HG03558 (cell line): Measurements from ENCODE around the gene RCAN3.
"Not testable (repeated sequence)": the region's sequence is repeated elsewhere in the genome, so short reads cannot be mapped to it uniquely, and the experiment has no call there.

ENCODE experiments used
- ATAC-seq: cut with Tn5 transposase; IDR thresholded peaks from one replicate; pipeline ENCODE4 v1.9.1; 2021; ENCODE audit warnings: moderate number of reproducible peaks; ENCODE audit not compliant: unreplicated experiment; ENCODE audit errors: extremely low read depth

RCAN3 gene

DNA sequence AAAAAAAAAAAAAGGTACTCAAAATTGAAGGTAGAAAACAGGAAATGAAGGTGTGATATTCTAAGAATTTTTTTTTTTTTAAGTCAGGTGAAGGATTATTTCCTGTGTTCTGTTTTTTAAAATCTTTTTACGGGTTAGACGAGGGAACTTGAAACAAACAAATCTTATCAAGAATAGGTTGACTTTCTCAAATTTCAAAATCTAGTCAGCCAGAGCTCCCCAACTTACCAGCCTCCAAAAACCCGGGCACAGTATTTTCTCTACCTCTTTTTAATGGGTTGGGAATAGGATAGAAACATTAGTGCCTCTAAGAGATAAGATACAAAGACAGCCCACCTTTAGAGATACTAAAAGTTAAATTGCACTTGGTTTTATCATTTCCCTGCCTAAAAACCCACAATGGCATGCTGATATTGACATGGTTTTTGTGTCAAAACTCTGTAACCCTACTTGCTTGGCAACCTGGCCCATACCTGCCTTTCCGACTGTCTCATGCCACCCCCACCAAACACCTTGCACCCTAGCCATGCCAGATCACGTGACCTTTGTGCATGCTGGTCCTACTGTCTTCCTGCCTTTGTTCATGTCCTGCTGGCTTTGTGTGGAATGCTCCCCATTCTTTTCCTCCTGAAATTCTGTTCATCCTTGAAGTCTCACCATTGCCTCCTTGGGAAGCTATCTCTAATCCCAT is 4.2 kb downstream of the RCAN3 start:
- ATAC-seq: no peak

DNA sequence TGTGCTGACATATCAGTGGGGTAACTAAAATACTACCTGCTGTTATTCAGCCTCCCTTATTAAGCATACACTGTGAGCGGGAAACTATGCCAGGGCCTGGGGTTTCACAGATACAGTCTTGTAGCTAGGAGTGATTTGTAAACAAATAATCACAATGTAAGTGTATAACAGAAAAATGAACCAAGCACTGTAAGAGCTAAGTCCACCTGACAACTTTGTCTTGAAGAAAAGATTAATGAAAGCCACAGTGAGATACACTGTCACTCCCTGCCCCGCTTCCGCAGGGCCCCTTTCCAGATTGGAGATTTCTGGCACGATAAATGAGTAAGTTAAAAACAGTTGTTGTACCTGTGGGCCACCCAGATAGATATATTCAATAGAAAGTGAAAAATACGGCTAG is 4.8 kb downstream of the RCAN3 start:
- no peak for ATAC-seq

DNA sequence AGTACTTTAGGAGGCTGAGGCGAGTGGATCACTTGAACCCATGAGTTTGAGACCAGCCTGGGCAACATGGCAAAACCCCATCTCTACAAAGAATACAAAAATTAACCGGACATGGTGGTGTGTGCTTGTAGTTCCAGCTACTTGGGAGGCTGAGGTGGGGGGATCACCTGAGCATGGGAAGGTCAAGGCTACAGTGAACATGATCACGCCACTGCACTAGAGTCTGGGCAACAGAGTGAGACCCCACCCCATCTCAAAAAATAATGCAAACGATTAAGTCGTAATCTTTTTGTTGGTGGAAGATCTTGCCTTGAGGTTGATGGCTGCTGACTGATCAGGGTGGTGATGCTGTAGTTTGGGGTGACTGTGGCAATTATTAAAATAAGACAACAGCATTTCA is 6.3 kb downstream of the RCAN3 start:
- ATAC-seq: no peak

DNA sequence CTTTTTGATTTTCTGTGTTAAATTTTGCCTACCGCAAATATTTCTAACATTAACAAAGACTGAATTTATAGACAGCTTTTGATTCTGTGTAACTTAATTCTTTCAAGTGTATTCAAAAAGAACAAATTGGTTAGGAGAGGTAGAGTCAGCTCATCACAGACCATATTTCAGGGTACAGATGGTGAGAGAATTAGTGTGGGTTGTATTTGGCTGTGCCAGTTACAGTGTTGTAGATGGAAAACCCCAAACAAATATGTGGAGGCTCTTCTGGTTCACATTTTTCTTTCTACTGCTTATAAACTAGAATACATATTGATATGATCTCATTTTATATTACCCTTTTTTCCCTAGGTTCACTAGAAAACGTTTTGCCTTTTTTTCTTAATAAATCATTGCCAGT is 11.1 kb downstream of the RCAN3 start:
- no peak for ATAC-seq

DNA sequence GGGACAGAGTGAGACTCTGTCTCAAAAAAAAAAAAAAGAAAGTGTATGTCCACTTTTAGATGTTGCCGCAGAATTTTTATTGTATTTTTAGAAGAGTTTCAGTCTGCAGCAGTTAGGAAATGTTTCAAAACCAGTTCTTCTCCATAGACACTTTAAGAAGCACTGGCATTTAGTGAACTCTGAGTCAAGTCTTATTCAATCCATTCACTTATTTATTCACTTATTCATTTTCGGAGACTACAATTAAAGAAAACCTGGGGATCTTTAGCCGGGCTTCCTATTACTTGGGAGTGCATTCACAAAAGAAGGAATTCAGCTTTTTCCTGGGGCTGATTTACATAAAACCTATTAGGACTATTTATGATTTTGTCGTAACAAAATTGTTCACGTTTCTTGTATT is 12.3 kb downstream of the RCAN3 start:
- no peak for ATAC-seq

DNA sequence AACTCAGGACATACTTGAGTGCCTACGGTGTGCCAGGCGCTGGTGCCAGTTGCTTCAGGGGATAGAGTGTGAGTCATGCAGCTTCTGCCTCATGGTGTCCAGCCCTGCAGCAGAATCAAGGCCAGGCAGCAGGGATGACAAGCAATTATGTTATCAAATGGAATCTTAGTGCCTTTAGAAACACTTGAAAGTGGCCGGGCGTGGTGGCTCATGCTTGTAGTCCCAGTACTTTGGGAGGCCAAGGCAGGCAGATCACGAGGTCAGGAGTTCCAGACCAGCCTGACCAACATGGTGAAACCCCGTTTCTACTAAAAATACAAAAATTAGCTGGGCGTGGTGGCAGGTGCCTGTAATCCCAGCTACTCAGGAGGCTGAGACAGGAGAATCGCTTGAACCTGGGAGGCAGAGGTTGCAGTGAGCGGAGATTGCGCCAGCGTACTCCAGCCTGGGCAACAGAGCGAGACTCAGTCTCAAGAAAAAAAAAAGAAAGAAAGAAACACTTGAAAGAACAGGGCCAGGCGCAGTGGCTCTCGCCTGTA is 13.1 kb downstream of the RCAN3 start:
- ATAC-seq: not testable (repeated sequence)

DNA sequence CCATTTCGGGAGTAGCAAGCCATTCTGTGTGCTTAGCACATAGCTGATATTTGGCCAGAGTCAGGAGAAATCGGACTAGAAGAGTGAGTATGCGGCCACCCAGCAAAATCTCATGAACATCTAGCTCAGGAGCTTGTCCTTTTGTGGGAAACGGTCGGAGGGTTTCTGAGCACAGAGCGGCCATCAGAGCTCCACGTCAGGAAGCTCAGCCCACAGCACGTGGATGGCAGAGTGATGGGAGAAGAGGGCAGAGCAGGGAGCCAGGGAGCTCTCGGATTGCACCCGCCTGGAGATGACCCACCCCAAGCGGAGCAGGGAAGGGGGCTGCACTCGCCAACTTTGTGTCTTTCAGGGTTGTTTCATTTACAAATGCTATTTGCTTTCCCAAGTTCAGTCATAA is 13.9 kb downstream of the RCAN3 start:
- no peak for ATAC-seq

DNA sequence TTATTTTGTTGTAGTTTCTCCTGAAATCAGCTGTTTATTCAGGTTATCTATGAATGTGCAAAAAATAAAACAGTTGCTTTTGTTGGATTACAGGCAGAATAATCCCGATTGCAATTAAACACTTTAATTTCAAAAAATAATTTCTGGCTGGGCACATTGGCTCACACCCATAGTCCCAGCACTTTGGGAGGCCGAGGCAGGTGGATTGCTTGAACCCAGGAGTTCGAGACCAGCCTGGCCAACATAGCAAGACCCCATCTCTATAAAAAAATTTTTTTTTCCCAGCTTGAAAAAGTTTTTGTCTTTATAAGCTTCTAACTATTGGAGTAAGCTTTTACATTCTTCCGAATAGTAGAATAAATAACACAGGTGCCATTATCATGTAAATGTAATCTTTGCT is 15.3 kb downstream of the RCAN3 start:
- ATAC-seq: no peak

DNA sequence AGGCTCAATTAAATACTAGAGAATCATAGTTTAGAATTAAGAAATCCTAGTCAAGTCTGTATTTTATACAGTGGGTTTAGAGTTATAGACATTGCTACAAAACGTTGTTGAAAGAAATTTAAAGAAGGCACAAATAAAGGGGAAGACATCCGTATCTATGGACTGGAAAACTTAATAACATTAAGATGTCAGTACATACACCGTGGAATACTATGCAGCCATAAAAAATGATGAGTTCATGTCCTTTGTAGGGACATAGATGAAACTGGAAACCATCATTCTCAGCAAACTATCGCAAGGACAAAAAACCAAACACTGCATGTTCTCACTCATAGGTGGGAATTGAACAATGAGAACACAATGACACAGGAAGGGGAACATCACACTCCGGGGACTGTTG is 17.6 kb downstream of the RCAN3 start:
- not testable (repeated sequence) for ATAC-seq

DNA sequence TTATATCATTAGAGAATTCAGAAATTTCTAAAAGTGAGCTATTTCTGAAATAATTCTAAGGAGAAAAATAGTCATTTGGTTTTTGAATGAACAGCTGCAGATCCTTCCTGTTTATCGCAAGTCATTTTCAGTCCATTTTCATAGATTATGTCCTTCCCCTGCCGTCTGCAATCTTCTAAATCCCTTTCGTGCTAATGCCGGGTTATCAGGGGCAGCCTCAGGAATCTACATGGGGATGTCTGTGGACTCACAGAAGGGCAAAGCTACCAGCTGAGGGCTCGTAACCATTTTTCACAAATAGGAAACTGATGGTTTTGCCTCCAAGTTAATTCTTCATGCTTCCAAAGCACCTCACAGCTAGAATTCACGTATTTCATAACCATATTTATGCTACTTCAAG is 23.0 kb downstream of the RCAN3 start:
- ATAC-seq: no peak

DNA sequence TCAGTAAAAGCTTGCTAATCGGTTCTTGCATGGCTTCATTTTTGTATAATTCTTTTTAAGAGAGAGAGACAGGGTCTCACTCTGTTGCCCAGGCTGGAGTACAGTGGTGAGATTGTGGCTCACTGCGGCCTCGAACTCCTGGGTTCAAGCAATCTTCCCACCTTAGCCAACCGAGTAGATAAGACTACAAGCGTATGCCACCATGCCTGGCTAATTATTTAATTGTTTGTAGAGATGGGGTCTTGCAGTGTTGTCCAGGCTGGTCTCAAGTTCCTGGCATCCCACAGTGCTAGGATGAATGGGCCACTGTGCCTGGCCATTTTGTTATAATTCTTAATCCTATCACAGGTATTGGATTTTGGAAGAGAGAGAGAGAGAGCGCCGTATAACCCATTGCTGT is 23.4 kb downstream of the RCAN3 start:
- no peak for ATAC-seq

DNA sequence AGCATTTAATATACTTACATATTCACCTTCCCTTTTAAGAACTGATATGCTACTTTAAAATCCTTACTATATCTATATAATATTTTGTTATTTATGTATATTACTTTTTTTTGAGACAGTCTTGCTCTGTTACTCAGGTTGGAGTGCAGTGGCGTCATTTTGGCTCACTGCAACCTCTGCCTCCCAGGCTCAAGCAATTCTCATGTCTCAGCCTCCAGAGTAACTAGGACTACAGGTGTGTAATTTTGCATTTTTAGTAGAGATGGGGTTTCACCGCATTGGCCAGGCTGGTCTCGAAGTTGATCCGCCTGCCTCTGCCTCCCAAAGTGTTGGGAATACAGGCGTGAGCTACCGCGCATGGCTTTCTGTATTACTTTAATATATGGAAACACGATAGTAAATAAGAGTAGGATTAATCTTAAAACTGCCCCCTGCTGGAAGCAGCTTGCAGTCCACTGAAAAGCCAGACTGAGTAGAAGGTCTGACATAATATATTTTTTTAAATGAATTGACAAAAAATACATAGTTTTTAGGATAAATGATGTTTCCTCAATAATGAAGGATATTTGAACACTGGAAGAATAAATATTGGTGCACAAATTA is 24.4 kb downstream of the RCAN3 start:
- ATAC-seq: no peak

DNA sequence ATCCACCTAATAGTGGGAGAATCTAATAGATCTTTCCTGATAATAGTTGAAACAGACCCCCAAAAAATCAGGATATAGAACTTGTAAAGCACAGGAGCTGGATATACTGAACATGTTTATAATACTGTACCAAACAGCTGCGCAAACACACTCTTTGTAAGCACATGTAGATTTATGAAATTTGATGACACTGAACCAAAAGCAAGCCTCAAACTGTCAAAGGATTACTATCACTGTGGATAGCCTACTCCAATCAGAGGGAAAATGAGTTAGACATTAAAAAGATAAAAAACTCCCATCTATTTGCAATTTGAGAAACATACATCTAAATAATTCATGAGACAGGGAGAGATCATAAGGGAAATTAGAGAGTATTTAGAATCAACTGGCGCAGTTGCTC is 26.1 kb downstream of the RCAN3 start:
- ATAC-seq: no peak

DNA sequence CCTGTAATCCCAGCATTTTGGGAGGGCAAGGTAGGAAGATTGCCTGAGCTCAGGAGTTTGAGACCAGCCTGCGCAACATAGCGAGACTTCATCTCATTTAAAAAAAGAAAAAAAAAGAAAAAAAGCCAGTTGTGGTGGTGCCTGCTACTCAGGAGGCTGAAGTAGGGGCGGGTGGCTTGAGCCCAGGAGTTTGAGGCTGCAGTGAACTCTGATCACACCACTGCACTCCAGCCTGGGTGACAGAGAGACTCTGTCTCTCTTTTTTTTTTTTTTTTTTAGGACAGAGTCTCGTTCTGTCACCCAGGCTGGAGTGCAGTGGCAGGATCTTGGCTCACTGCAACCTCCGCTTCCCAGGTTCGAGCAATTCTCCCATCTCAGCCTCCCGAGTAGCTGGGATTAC is 26.7 kb downstream of the RCAN3 start:
- ATAC-seq: not testable (repeated sequence)

DNA sequence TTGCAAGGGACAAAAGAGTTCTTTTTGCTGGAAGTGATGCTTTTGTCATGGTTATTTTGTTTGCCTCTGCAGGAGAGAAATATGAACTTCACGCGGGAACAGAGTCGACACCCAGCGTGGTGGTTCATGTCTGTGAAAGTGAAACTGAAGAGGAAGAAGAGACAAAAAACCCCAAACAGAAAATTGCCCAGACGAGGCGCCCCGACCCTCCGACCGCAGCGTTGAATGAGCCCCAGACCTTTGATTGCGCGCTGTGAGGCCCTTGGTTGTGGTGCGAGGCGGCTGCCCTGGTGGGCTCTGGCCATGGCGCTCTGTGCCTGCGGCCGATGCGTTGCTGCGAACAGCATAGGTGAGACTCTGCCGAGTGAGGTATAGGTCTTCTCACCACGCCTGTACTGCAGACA is 32.4 kb downstream of the RCAN3 start:
- no peak for ATAC-seq

DNA sequence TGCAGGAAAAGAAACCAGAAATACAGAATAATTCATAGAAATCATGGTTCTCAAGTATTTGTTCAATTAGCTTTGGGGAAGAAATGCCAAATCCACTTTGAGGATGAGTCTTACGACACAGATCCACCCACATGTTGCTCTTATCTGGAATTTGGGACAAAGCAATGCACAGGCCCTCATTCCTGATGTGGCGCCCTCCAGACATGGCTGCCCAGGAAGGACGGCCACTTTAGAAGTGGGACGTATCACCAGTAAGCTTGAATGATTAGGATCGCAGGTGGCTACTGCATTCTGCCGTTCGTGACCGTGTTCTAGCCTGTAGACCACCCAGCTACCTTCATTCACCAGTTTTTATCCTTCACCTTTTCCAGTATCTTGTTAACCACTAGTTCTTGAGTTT is 33.1 kb downstream of the RCAN3 start:
- ATAC-seq: no peak

DNA sequence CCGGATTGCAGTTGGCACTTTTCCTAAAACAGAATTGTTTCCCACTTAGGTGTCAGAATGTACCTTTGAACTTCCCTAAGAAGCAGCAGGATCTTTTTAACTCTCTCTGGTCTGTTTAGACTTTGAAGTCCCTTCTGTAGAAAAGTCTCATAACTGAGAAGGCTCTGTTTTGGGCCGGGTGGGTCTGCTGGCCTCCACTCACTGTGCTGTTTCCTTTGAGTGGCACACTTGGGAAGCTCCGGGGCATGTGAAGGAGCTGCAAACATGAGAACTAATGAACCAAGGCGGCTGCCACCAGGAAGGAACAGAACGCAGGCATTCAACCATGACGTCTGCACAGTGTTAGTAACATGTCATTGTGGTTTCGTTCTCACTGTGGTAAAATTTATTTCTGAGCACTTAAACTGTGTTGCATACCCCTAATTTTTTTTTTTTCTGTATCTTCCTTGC is 33.8 kb downstream of the RCAN3 start:
- ATAC-seq: no peak

DNA sequence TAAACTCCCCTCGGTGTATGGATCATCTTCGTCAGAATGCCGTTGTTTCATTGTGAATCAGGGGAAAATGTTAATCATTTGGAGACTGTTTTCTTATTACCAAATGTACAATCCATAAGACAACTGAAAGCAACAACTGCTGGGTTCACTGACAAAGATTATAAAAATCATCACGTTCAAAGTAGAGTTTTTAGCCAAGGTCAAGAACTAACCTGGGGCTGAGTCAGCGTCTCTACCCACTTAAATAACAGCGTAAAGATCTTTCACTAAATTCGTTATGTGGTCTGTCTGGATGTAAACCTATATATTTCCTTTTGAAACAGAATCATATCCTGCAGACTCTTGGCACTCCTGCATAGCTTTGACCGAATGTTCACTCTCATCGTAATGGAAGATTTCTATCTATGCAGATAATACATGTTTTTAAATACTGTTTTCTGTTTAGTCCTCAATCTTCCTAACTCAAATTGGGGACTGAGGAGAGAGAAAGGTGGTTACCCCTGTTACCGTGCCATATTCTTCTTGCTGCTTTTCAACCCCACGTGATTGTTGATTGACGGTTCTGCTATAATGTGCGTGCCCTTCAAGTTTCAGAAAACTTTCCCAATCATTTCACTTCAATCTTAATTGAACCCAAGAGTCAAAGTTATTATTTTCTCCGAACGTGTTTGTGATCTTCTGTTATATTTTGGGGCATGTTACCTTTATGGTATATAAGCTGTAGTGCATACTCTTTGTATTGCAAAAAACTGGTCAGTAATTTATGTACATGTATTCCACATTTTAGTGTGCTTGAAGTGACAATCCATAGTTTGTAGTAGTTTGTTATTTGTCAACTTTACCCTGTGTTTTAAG is 37.6 kb downstream of the RCAN3 start:
- ATAC-seq: no peak

DNA sequence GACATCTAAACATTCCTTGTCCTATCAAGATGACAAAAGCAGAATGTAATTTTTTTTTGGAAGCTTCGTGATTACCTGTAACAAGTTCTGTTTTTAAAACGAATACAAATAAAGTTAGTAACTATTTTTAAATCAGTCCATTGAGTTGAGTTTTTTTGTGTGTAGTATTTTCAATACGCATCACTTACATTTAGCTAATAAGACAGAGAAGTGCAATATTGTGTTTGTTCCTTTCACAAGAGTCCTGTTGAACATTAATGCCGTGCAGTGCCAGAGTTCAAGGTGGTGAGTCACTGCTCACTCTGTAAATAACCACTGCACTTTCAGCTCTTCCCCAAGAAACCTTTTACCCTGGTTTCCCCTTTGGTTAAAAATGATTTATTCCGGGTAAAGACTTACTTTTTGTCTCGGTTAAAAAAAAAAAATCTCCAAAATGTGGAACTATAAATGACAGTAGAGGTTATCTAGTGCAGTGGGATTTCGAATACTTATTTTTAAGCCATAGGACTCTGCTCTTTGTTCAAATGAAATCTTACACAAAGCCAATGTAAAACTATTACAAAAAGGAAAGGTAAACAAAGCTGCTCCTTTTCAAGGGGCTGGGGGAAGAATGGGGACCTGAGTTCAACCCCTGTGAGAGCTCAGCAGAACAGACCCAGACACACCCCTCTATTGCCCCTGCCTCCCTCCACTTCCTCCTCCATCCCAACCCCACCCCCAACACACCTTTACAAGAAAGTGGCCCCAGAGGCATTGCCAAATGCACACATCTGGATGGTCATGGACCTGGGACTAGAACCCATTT is 38.5 kb downstream of the RCAN3 start:
- ATAC-seq: no peak

DNA sequence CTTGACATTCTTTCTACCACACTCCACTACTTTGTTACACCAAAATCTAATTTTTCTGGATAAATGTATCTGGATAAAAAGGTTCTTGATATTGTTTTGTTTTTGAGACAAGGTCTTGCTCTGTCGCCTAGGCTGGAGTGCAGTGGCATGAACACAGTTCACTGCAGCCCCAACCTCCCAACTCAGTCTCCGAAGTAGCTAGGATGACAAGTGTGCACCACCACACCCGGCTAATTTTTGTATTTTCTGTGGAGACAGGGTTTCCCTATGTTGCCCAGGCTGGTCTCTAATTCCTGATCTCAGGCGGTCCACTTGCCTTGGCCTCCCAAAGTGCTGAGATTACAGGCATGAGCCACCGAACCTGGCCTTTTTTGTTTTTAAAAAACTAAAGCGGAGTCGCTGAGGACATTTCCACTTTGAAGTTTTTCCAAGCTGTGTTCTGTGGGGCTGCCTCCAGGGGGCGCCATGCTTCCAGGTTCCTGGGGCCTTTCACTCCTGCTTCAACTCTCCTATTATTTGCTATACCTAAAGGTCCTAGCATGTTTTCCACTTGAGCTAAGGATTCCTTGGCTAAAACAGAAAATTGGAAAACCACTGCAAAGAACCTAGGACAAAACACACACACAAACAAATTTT is 39.2 kb downstream of the RCAN3 start:
- no peak for ATAC-seq
